ENCODE results near the gene ADAMTS19. TPM values are rescaled to one million over a fixed set of nuclear protein-coding genes. Genes with fewer than 3 reads are reported as not detected.

Gene ADAMTS19
- total and polyA plus RNA-seq, 2 of the 8 experiments (the other 6 are each of a cell fraction or from before 2014, with no cell fraction given) = 17.3 to 28.8 TPM

DNA sequence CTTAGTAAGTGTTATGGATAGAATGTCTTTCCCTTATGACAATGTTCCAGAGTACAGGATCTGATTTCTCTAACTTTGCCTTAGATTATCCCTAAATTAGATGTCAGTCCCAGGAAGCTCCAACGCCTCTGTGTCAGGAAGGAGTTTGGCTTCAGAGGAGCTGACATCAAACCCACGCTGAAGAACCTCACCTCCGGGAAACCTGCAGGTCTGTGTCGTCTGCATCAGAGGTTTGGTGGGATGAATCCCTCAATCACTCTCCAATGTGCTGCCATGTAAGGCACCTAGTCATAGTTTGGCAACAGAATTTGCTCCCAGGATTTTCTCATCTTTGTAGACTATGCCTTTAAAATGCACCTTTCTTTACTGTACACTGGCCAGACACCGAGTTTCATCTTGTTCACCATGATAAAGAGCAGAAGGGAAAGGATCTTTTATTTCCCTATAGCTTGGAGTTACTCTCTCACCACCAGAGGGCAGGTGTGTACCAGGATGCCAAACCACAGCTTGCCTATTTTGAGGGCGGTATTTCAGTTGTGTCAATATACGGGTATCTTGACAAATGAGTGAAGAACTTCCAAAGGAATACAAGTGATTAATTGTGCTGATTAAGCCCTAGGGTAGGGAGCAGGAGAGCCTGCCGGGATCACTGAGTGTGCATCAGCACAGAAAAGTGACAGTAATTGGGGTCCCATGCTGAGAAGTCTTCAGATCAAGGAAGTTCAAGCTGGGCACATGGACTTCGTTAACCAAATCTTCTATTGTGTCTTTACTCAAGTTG lies 311.1 kb downstream of the ADAMTS19 start:
- Histone ChIP-seq H4K91ac (replicated peaks; ENCODE audit: insufficient read length, low read length) (no peak overlapping the region), H3K4me1 (replicated peaks in 1 of 4; ENCODE audit: control insufficient read depth in 3 of 4, insufficient read depth in 4 of 4, low read length in 3 of 4) (peaks cover 0 to 7% (median 0%) of the 10 kb centered on the region in 4 experiments; a peak in 2 of 7 replicates), H3K23me2 (ENCODE audit: low read depth, low read length) (no peaks in the 10 kb centered on the region), H2BK15ac (ENCODE audit: low read length) (no peak overlapping the region), H3K23ac (ENCODE audit: insufficient read length) (no peak overlapping the region), H3K4me3 (ENCODE audit: extremely low read depth in 1 of 4, insufficient read depth in 2 of 4, low read depth in 3 of 4, low read length in 4 of 4) (no peak overlapping the region), H3K4ac (replicated peaks; ENCODE audit: insufficient read length, low read depth, low read length) (no peak overlapping the region), H3K56ac (replicated peaks; ENCODE audit: insufficient read length, low read depth, low read length) (no peak overlapping the region), H3K9ac (replicated peaks in 1 of 4; ENCODE audit: extremely low read depth in 1 of 4, low read depth in 3 of 4, low read length in 3 of 4) (no peak overlapping the region; a peak in 1 of 7 replicates), H4K8ac (ENCODE audit: extremely low read depth, insufficient read depth, low read length) (no peak overlapping the region), H2AFZ (ENCODE audit: low read length) (peak overlapping the region; percentile 72), H2AK5ac (ENCODE audit: low read depth, low read length) (no peak overlapping the region), H3K18ac (ENCODE audit: extremely low read depth, low read length) (no peak overlapping the region), H2BK12ac (ENCODE audit: low read depth, low read length) (peak overlapping the region; percentile 23; the same call in 1 of the 2 replicates), H3K14ac (ENCODE audit: insufficient read length) (no peak overlapping the region), H2BK5ac (ENCODE audit: low read depth, low read length) (no peak overlapping the region), H3K27ac (ENCODE audit: low read depth, low read length) (no peak overlapping the region), H2BK20ac (ENCODE audit: low read length) (peak overlapping the region; percentile 66; the same call in 1 of the 2 replicates), H2BK120ac (replicated peaks; ENCODE audit: low read depth, low read length) (no peak overlapping the region), H3K79me1 (ENCODE audit: low read depth, low read length) (no peaks in the 10 kb centered on the region), H4K5ac (ENCODE audit: insufficient read length, low read depth, low read length) (no peak overlapping the region), H3K9me3 (ENCODE audit: insufficient read depth in 2 of 2, low read depth in 1 of 2, low read length in 1 of 2) (no peaks in the 10 kb centered on the region), H3K27me3 (replicated peaks in 1 of 4; ENCODE audit: control insufficient read depth in 3 of 4, extremely low read depth in 1 of 4, insufficient read depth in 3 of 4, low read length in 3 of 4) (no peaks in the 10 kb centered on the region; a peak in 1 of 7 replicates), H3K79me2 (ENCODE audit: control insufficient read depth in 1 of 2, insufficient read depth in 2 of 2, low read length in 2 of 2) (no peaks in the 10 kb centered on the region), H4K20me1 (replicated peaks in 1 of 2; ENCODE audit: control insufficient read depth in 1 of 2, insufficient read depth in 2 of 2, low read length in 2 of 2) (no peaks in the 10 kb centered on the region), H3K4me2 (ENCODE audit: insufficient read depth in 1 of 2, low read depth in 2 of 2, low read length in 2 of 2) (no peak overlapping the region), H3K36me3 (ENCODE audit: control insufficient read depth in 2 of 4, insufficient read depth in 4 of 4, low read length in 3 of 4) (no peaks in the 10 kb centered on the region)
- FAIRE-seq (peak; percentile 93), DNase-seq (ENCODE audit: low read depth in 1 of 2, low spot score in 2 of 2) (peak; percentile 7 to 70)
- 57% methylated on average over 9 of the region's 9 CpGs; no CpG with 5 or more reads in 1 of the 2 experiments for WGBS, 2 experiments (ENCODE audit: extremely low coverage in 1 of 2, insufficient coverage in 1 of 2, insufficient read length in 1 of 2, insufficient replicate concordance in 2 of 2, low coverage in 1 of 2, low lambda C conversion rate in 2 of 2, missing lambda C conversion rate in 1 of 2)
- POLR2A ChIA-PET (ENCODE audit: partially characterized antibody) = interaction anchor here (0.9 to 1.2 kb wide), 3 partner anchors 81 to 311 kb away, joined by 3 to 5 read pairs (median 4); partner anchors contain the start of gene ADAMTS19
- CTCF ChIA-PET (ENCODE audit: partially characterized antibody) = interaction anchor here (0.6 to 13.7 kb wide), 61 partner anchors 8 to 1234 kb away, joined by 3 to 290 read pairs (median 4); partner anchors contain the start of gene MINAR2
- TF ChIP-seq, protein P1, sequence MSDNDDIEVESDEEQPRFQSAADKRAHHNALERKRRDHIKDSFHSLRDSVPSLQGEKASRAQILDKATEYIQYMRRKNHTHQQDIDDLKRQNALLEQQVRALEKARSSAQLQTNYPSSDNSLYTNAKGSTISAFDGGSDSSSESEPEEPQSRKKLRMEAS (IDR thresholded peaks at IDR 0.05) = peak; percentile 7; the same call in 1 of the 2 replicates
- TF ChIP-seq NANOG (IDR thresholded peaks at IDR 0.05; ENCODE audit: insufficient read depth, low read depth, low read length, poor library complexity, severe bottlenecking) = no peak
- 0 out of 2 replicates have a peak, but pooled peaks have one; percentile 14 for TF ChIP-seq SP1 (IDR thresholded peaks at IDR 0.05; ENCODE audit: low read depth, low read length)
- TF ChIP-seq, protein P2, sequence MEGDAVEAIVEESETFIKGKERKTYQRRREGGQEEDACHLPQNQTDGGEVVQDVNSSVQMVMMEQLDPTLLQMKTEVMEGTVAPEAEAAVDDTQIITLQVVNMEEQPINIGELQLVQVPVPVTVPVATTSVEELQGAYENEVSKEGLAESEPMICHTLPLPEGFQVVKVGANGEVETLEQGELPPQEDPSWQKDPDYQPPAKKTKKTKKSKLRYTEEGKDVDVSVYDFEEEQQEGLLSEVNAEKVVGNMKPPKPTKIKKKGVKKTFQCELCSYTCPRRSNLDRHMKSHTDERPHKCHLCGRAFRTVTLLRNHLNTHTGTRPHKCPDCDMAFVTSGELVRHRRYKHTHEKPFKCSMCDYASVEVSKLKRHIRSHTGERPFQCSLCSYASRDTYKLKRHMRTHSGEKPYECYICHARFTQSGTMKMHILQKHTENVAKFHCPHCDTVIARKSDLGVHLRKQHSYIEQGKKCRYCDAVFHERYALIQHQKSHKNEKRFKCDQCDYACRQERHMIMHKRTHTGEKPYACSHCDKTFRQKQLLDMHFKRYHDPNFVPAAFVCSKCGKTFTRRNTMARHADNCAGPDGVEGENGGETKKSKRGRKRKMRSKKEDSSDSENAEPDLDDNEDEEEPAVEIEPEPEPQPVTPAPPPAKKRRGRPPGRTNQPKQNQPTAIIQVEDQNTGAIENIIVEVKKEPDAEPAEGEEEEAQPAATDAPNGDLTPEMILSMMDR (IDR thresholded peaks at IDR 0.05; ENCODE audit: control extremely low read depth in 1 of 3, insufficient read depth in 1 of 3, low read depth in 1 of 3, low read length in 3 of 3) = peak; percentile 36 to 88 (median 83)
- TF ChIP-seq RAD21 (IDR thresholded peaks at IDR 0.05 in 1 of 2, conservative IDR thresholded peaks at IDR 0.05 in 1 of 2; ENCODE audit: low read depth in 2 of 2, low read length in 2 of 2) = peak; percentile 92 to 96
- no peak for TF ChIP-seq EZH2 (IDR thresholded peaks at IDR 0.05; ENCODE audit: low read depth, low read length, severe bottlenecking)
